Panc1 (cell line): ENCODE results near the gene CA10.

Source experiments
- CTCF ChIP-seq: fragments of 450-650 bp; IDR thresholded peaks from 2 replicates; pipeline ENCODE4 v1.5.1; 2017; ENCODE audit warnings: mild to moderate bottlenecking
- POLR2AphosphoS5 ChIP-seq: IDR thresholded peaks from 2 replicates; pipeline ENCODE4 v1.6.1; 2012; ENCODE audit warnings: mild to moderate bottlenecking, low read depth, low read length, moderate library complexity
- REST ChIP-seq, 2 experiments: IDR thresholded peaks; 2 replicates each; pipeline ENCODE4 v1.6.1; 2011 to 2012; ENCODE audit warnings: low read depth in 2 of 2, control low read depth in 1 of 2, low read length in 1 of 2, mild to moderate bottlenecking in 1 of 2, moderate library complexity in 1 of 2; ENCODE audit not compliant: insufficient read depth in 1 of 2
- SIN3A ChIP-seq: IDR thresholded peaks from 2 replicates; pipeline ENCODE4 v1.6.1; 2012; ENCODE audit warnings: low read depth, mild to moderate bottlenecking, low read length, moderate library complexity, borderline replicate concordance; ENCODE audit not compliant: insufficient read depth
- TCF7L2 ChIP-seq: IDR thresholded peaks from 2 replicates; pipeline ENCODE4 v1.6.1; 2011; ENCODE audit warnings: mild to moderate bottlenecking, low read depth, low read length, inconsistent platforms

- TF ChIP-seq CTCF, result no peak
- no peak for TF ChIP-seq POLR2AphosphoS5
- no peak for TF ChIP-seq TCF7L2
- TF ChIP-seq REST (IDR thresholded peaks at IDR 0.05; ENCODE audit: insufficient read depth in 1 of 2, low read depth in 2 of 2, low read length in 1 of 2), result no peak
- TF ChIP-seq SIN3A, result no peak
Observed at GRCh38 chr17:51768706-51769105, 389.8 kb downstream of the CA10 start.
